HG02623 (cell line): ENCODE data around the gene PRKCZ.

Experiments
- ATAC-seq: cut with Tn5 transposase; IDR thresholded peaks from one replicate; pipeline ENCODE4 v1.9.1; 2021; ENCODE audit warnings: moderate library complexity; ENCODE audit not compliant: unreplicated experiment

The PRKCZ gene

DNA sequence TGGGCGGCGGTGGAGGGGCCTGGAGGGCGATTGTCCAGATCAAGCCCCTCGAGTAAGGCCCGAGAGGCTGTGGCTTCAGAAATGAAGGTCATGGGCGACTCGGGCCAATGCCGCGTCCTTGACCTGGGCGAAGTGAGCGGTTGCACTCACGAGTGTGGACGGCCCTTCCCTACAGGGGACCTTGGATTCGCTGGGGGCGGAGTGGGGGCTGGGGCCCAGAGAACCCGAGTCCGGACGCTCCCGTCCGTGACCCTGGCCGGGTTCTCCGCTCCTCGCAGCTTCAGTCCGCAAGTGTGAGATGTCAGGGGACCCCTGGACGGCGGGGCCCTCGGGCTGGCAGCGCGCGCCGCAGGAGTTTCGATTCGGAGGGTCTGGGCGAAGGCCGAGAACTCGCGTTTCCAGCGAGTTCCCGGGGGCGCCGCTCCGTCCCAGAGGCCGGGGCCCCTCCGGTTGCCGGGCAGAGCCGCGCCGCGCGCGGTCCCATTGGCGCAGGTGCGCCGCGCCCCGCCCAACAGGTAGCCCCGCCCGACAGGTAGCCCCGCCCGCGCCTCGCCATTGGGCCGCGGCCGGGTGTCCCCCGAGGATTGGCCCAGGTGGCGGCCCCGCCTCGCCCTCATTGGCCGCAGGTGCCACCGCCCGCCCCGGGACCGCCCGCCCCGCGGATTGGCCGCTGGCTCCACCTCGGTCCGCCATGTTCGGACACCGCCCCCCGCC is at the start of gene PRKCZ:
Gene PRKCZ, plus strand, starts transcription at position 694 of the 714 bp plus-strand sequence. CDS start 220 bp downstream, outside the sequence.
- ATAC-seq: peak; percentile 69

DNA sequence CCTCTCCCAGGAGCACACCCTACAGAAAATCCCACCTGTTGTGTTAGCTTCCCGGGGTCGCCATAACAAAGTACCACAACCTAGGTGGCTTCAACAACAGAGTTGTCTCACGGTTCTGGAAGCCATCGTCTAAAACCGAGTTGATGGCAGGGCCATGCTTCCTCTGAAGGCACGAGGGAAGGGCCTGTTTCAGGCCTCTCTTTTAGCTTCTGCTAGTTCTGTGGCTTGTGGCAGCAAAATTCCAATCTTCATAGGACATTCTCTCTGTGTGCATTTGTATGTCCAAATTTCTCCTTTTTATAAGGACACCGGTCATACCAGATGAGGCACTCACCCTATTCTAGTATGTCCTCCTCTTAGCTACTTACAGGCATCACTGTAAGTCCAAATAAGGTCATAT is 49.8 kb upstream of the PRKCZ start:
- ATAC-seq: no peak

- no peak for ATAC-seq
Measured at GRCh38 chr1:2000850-2001249, 49.4 kb upstream of the PRKCZ start.

DNA sequence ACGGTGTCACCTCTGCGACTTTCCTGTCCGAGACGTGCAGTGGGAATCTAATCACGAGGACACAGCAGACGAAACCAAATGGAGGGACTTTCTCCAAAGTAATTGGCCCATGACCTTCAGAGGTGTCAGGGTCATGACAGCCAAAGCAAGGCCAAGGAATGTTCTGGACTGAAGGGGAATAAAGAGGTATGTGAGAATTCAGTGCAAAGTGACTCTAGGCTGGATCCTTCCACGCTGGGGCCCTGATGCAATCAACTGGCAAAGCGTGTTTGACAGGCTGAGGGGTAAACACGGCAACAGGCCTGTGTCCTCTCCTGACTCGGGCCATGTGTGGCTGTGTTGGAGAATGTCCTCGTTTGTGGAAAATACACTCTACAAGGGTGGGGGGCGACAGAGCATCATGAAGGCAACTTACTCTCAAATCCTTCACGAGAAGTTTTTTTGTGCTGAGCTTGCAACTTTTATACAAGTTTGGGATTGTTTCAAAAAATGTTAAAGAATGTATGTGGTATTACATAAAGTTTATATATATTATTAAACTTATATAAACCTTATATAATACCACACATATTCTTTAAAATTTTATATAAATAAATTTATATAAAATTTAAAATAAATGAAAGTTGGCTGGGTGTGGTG is 48.3 kb upstream of the PRKCZ start:
- no peak for ATAC-seq

DNA sequence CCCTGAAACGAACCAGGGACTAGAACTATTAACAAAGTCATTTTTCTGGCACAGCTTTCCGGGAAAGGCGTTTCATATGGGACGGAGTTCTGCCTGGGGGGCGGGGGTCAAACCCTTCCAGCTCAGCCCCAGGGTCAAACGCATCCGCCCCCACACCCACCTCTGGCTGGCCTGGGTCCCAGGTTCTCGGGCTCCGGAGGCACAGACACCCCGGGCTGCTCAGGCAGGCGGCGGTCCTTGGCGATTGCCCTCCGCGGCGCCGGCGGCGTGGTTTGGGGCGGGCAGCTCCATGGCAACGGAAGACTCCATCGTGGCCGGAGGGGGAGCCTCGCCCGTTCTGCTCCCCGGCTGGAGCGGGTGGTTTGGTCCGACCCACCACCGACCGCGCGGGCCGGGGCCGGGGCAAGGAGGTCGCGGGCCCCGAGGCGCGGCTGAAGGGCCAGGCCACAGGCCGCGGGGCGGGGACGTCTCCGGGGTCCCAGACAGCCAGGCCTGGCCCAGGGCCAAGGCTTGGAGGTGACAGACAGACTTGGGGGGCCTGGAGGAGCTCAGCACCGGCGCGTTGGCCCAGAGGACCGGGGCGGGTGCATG is 46.6 kb upstream of the PRKCZ start, which contains the start of gene CFAP74:
Gene CFAP74, minus strand, starts transcription at position 246 of the 591 bp plus-strand sequence. CDS start 12,830 bp downstream, outside the sequence.
- no peak for ATAC-seq

DNA sequence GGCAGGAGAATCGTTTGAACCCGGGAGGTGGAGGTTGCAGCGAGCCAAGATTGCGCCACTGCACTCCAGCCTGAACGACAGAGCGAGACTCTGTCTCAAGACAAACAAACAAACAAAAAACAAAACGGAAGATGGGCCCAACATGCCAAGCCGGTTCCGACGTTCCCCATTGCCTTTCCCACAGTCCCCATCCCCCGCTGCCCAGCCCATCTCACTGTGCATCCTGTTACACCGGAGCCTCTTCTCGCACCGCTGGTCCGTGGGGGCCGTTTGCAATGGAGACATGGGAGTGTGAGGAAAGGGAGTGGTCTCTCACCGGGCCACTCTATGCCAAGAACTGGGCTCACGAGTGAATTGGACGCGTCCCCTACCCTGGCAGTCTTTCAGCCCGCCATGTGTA is 45.4 kb upstream of the PRKCZ start:
- no peak for ATAC-seq

DNA sequence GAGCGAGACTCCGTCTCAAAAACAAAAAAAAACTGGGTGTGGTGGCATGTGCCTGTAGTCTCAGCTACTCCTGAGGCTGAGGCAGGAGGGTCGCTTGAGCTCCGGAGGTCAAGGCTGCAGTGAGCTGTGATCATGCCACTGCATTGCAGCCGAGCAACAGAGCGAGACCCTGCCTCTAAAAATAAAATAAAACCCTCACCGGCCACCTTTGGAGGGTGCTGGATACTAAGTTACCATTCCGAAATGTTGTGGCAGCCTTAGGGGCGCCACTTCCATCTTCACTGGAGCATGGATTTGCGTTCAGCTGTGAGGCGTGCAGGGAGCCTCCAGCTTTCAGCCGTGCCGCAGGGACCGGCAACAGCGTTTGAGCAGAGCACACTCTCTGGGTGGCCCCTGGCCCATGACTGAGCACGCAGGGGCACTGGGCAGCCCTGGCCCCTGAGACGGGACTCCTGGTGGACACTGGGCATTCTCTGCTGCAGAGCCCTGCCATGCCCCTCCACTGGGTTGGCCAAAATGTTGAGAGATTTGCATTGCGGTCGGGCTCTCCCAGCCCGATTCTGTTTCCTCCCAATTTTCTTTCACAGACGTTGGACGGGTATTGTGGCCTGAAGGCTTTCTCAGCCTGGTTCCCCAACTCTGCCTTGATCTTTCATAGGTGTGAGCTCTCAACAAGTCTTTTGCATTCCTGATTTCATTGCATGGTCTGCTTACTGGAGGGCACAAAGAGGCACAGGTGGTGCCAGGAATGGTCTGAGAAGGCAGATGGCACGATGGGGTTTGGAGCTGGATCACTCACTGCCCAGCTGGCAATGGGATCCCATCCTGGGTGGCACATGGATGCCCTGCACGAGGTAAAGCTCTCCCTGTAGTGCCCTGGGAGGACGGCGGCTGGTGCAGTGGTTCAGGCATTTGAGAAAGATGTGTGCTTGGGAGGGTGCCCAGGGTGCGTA is 40.8 kb upstream of the PRKCZ start:
- no peak for ATAC-seq

DNA sequence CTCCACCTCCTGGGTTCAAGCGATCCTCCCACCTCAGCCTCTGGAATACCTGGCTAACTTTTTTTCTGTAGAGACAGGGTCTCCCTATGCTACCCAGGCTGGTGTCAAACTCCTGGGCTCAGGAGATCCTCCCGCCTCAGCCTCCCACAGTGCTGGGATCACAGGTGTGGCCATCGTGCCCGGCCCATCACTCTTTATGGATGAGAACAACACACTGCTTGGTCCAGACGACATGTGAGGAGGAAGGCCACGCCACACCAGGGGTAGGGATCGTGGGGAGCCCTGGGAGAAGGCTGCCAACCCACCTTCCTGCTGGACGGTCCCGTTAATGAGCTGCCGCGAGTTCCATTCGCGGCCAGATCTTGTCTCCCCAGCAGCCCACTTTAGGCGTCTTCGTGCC is 36.0 kb upstream of the PRKCZ start:
- ATAC-seq: no peak

DNA sequence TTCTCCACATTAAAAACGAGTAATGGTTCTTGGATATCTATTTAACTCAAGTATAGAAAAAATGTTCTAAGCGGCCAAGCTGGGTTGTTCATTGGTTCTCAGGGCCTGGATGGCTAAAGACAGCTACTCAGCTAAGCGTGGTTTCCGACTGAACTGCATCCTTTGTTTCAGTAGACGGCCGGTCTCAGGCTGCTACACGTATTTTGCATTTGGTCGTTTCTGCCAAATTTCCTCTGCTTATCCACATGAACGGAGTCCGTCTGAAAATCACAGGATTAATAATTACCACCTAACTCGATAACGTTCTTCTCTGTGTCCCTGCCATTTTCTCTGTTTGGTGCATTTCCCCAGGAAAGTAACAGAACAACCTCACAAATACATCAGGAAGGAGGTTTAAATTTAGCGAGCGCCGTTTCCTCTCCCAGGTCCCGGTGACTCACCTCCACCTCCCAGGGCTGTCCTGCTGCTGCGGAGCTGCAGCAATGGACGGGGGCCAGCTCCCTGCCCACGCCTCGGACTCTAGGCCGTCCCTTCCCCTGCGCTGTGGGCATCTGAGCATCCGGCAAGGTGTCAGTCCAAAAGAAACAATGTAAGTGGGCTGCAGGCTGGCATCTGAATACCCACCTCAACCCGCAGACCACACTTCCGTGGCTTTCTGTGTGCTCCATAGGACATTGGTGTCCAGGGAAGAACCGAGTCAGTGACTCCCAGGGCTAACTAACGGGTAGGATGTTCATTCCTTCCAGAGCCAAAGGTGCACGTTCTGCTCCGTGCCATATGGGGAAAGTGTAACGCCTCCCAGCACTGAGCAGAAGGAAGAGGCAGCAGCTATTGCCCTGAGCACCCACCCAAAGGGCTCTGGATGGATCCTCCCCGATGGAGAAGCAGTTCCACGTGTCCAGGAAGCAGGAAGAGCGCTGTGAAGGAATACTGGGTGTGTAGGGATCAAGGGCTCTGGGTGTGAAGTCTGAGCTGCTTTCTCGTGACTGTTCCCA is 35.2 kb upstream of the PRKCZ start:
- no peak for ATAC-seq

DNA sequence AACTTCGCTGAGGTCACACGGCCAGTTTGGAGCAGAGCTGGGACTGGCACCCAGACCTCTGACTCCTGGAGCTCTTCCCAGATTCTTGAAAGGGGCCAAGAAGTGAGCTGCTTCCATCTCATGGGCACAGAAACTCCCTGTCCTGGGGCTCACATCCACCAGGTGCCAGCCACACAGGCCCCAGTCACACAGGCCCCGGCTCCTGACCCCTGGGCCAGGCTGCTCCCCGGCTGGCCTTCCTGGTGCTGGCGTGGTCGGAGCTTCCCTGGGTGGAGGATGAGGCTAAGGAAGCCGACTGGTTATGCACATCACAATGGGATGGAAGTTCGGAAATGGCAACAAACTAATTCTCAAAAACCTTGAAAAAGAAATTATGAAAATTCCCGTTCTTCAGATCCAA is 34.1 kb upstream of the PRKCZ start:
- no peak for ATAC-seq

DNA sequence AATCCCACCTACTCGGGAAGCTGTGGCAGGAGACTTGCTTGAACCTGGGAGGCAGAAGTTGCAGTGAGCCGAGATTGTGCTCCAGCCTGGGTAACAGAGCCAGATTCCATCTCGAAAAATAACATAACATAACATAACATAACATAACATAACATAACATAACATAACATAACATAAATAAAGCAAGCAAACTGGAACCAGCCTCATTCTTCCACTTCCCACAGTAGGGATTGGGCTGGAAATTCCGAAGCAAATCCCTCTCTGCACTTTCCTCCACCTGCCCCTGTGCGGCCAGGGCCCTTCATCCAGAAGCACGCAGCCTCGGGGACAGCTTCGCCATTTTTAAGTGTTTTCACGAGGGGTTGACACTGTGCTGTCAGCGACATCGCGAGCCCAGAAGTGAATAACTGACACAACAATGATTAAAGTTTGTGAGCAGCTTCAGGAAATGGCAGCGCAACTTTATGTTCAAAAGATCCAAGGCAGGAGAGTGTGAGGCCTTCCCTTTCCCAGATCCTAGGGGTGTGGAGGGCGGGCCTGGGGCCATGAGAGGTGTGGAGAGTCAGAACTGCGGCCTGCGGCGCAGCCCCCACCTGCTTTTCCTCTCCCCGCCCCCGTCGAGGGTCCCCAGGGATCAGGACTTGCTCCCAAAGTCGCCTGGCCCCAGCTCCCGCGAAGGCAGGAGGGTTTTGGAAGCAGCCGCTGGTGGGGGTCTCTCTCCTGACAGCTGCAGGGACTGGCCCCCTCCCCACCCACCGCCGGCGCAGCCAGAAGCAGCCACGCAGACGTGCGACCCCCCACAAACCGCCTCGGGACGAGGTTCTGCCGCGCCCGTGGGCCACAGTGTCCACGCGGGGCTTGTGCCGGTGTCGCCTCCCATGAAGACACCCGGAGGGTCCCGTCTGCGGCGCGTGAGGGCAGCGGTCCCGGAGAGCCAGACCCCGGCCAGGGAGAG is 31.7 kb upstream of the PRKCZ start:
- no peak for ATAC-seq

DNA sequence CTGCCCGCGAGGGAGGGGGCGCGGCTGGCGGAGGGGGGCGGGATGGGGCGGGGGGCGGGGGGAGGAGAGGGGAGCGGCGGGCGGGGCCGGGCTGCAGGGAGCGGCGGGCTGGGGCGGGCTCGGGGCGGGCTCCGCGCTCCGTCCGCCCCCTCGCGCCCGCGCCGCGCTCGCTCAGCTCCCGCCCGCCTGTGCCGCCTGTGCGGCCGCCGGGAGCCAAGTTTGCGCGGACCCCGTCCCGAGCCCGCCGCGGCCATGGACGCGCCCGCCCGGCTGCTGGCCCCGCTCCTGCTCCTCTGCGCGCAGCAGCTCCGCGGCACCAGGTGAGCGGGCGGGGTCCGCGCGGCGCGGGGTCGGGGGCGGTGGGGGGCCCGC is 31.1 kb upstream of the PRKCZ start, which contains the start of gene GABRD:
Gene GABRD, plus strand, starts transcription at position 174 of the 372 bp plus-strand sequence. Its CDS starts 79 bp downstream, at position 253.
- ATAC-seq: no peak

- ATAC-seq: no peak
Measured at GRCh38 chr1:2019571-2020309, 30.5 kb upstream of the PRKCZ start.

GRCh38 chr1:2020310-2020655 is 29.9 kb upstream of the PRKCZ start:
- ATAC-seq: no peak

DNA sequence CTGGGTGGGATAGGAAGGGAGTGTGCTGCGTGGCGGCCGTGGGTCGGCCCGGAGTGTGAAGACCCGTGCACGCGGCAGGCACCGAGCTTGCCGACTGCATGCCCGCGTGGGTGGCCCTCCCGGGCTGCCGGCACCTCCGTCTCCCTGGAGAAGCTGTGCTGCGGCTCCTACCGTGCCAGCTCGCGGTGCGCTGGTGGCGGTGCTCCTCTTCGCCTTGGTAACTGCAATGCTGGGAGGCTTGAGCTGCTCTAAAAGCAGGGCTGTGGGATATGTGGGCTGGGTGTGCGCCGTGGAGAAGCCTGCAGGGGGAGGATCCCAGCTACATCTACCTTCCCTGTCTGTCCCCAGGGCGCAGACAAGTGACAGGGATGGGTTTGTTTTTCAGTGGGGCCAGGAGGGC is 28.7 kb upstream of the PRKCZ start:
- ATAC-seq: no peak

- no peak for ATAC-seq
Measured at GRCh38 chr1:2022063-2022770, 28.0 kb upstream of the PRKCZ start.

DNA sequence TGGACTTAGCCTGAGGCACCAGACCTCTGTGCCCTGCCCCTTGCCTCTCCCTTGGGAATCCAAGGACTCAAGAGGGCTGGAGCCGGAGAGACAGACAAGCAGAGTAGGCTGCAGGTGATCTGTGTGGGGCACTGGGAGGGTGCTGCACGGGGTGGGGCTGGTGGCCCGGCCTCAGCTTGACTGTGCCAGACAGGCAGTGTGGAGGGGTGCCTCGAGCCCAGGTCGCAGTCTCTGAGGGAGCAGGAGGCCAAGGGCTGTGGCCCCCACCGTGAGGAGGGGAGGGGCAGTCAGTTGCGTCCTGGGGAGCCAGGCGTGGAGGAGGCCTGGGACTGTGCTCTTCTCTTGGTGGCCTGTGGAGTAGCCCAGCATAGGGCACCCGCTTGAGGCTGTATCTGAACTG is 27.0 kb upstream of the PRKCZ start:
- no peak for ATAC-seq
